Measurements from ENCODE around the gene BORCS5.
"Not testable (repeated sequence)": the region's sequence is repeated elsewhere in the genome, so short reads cannot be mapped to it uniquely, and the experiment has no call there.

BORCS5 gene

DNA sequence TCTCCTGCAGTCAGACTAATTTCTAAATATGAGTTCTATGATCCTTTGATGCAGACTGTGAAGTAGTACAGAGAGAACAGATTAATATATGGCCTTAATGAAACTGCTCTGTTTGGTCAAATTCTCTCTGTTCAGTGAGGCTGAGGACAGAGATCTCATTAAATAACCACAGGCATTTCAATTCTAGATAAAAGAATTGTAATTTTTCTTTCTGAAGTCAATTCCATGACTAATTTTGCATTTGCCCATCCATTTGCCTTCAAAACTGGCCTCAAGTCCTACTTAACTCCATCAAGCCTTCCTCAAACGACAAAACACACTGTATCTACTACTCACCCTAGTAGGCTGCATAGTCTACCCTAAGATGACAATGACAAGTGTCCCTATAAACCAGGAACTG lies 138.7 kb downstream of the BORCS5 start:
- no peak overlapping the region for H3K27ac ChIP-seq (ENCODE audit: low read length)
- peaks cover 0 to 18% of the 10 kb centered on the region in 2 donors for H3K36me3 ChIP-seq (ENCODE audit: control insufficient read depth in 1 of 2, insufficient read depth in 2 of 2, low read length in 2 of 2)
- no peaks in the 10 kb centered on the region for H3K27me3 ChIP-seq (ENCODE audit: low read depth, low read length)
- no peaks in the 10 kb centered on the region for H3K9me3 ChIP-seq (ENCODE audit: control insufficient read depth in 1 of 2, low read length in 2 of 2)
- no peak overlapping the region for H3K4me3 ChIP-seq (ENCODE audit: low read depth in 1 of 2, low read length in 2 of 2)
- peaks cover 0 to 5% of the 10 kb centered on the region in 2 donors for H3K4me1 ChIP-seq (ENCODE audit: control insufficient read depth in 1 of 2, insufficient read depth in 2 of 2, low read length in 2 of 2)

DNA sequence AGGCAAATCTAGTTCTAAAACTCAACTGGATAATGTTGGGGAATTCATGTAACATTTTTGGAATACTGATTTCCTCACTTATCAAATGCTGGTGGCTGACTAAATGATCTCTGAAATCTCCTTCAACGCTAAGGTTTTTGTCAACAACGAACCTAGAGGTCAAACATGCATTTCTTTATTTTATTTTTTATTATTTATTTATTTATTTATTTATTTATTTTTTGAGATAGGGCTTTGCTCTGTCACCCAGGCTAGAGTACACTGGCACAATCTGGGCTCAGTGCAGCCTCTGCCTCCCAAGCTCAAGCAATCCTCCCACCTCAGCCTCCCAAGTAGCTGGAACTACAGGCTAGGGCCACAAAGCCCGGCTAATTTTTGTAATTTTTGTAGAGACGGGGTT lies 141.3 kb downstream of the BORCS5 start:
- H3K9me3 ChIP-seq (ENCODE audit: control insufficient read depth in 1 of 2, low read length in 2 of 2): no peaks in the 10 kb centered on the region
- peaks cover 0 to 5% of the 10 kb centered on the region in 2 donors for H3K4me1 ChIP-seq (ENCODE audit: control insufficient read depth in 1 of 2, insufficient read depth in 2 of 2, low read length in 2 of 2)
- no peak overlapping the region for H3K27ac ChIP-seq (ENCODE audit: low read length)
- H3K4me3 ChIP-seq (ENCODE audit: low read depth in 1 of 2, low read length in 2 of 2): no peak overlapping the region
- peaks cover 0 to 14% of the 10 kb centered on the region in 2 donors for H3K36me3 ChIP-seq (ENCODE audit: control insufficient read depth in 1 of 2, insufficient read depth in 2 of 2, low read length in 2 of 2)
- H3K27me3 ChIP-seq (ENCODE audit: low read depth, low read length): no peaks in the 10 kb centered on the region

DNA sequence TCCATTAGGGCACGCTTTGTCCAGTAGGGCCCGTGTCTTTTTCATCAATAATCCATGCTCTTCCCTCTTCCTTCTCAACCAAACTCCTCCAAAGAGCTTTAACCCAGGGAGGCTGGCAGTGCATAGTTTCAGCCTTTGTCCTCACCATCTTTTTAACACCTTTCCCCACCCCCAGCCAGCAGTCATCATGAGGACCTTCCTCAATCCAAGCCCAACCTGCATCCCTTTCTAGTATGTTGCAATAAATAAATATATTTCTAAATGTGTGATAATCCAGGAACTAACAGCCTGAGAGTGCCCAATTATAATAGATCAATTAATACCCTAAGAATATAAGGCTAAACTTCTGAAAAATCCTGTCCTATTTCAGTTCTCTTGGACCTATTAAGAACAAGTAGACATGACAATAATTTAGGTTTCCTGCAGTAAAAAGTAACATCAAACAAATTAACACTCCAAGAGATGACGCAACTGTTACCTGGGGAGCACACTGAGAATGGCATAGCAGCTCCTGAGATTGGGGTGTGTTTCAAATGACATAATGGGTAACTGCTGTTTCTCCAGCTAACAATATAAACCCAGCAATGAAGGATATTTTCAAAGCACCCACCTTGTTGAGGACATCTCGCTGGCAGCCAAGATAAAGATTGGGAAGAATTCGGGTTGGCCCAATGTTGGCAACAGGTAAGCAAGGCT lies 143.2 kb downstream of the BORCS5 start:
- peaks cover 0 to 14% of the 10 kb centered on the region in 2 donors for H3K36me3 ChIP-seq (ENCODE audit: control insufficient read depth in 1 of 2, insufficient read depth in 2 of 2, low read length in 2 of 2)
- no peak overlapping the region for H3K27ac ChIP-seq (ENCODE audit: low read length)

DNA sequence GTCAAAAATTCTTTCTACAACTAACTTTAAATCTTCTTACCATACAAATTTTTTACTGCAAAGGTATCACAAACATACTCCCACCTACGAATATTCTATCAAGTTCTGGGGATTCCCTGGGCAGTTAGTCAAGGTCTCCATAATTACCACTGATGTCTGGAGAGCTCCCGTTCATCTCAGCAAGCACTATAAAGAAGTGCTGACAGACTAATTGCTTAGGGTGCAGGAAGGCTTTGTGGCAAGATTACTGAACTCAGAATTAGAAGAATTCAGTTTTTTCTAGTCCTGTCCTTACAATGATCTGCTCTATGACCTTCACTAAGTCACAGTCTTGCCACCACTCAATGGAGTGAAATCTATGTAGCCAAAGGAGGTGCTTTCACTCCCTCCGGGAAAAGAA lies 144.2 kb downstream of the BORCS5 start:
- H3K27ac ChIP-seq (ENCODE audit: low read length): peak overlapping the region; percentile 11
- H3K27me3 ChIP-seq (ENCODE audit: low read depth, low read length): no peaks in the 10 kb centered on the region
- peaks cover 0 to 12% of the 10 kb centered on the region in 2 donors for H3K36me3 ChIP-seq (ENCODE audit: control insufficient read depth in 1 of 2, insufficient read depth in 2 of 2, low read length in 2 of 2)
- H3K4me3 ChIP-seq (ENCODE audit: low read depth in 1 of 2, low read length in 2 of 2): no peak overlapping the region
- H3K4me1 ChIP-seq (ENCODE audit: control insufficient read depth in 1 of 2, insufficient read depth in 2 of 2, low read length in 2 of 2): peaks cover 3 to 9% of the 10 kb centered on the region in 2 donors
- no peaks in the 10 kb centered on the region for H3K9me3 ChIP-seq (ENCODE audit: control insufficient read depth in 1 of 2, low read length in 2 of 2)

More for the DNA sequence above, 143.2 kb downstream of the BORCS5 start:
- H3K9me3 ChIP-seq (ENCODE audit: control insufficient read depth in 1 of 2, low read length in 2 of 2): no peaks in the 10 kb centered on the region
- peaks cover 0 to under 1% of the 10 kb centered on the region in 2 donors for H3K4me1 ChIP-seq (ENCODE audit: control insufficient read depth in 1 of 2, insufficient read depth in 2 of 2, low read length in 2 of 2)
- no peak overlapping the region for H3K4me3 ChIP-seq (ENCODE audit: low read depth in 1 of 2, low read length in 2 of 2)
- H3K27me3 ChIP-seq (ENCODE audit: low read depth, low read length): no peaks in the 10 kb centered on the region

DNA sequence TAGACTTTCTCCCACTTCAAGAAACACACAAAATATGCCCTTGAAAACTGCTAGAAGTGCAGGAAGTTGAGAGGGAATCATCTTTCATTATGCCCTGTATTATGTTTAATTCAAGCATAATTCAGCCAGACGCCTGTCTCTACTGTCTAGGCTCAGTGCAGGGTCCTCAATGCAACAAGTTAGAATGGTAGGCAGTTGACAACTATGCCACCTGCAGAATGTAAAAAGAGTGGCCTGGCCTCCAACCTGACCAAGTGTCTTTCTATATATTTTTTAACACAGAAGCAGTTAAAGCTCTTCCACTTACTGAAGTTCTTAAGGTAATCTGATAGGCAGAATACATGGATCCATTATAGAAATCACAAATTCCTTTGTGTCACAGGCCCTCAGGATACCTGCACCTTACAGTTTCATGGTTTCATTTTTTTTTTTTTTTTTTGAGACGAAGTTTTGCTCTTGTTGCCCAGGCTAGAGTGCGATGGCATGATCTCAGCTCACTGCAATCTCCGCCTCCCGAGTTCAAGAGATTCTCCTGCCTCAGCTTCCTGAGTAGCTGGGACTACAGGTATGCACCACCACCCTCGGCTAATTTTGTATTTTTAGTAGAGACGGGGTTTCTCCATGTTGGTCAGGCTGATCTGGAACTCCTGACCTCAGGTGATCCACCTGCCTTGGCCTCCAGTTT lies 145.4 kb downstream of the BORCS5 start:
- H3K36me3 ChIP-seq (ENCODE audit: control insufficient read depth in 1 of 2, insufficient read depth in 2 of 2, low read length in 2 of 2): peaks cover 0 to 10% of the 10 kb centered on the region in 2 donors
- not testable (repeated sequence) for H3K9me3 ChIP-seq (ENCODE audit: control insufficient read depth in 1 of 2, low read length in 2 of 2); H3K4me3 ChIP-seq (ENCODE audit: low read depth in 1 of 2, low read length in 2 of 2); H3K27me3 ChIP-seq (ENCODE audit: low read depth, low read length); H3K27ac ChIP-seq (ENCODE audit: low read length)
- H3K4me1 ChIP-seq (ENCODE audit: control insufficient read depth in 1 of 2, insufficient read depth in 2 of 2, low read length in 2 of 2): peaks cover 14 to 15% of the 10 kb centered on the region in 2 donors

DNA sequence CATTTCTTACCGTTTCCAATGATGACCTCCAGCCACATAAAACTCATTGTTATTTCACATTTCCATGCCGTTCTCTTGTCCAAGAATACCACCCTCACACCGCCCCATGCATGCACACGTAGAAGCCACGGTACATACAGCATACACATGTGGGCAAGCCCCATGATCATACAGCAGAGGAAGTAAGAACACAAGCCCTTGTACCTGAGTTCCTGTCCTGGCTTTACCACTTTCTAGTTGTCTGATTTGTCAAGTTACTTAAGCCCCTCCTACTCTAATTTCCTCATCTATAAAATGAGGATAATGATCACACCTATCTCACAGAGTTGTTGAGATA lies 145.9 kb downstream of the BORCS5 start:
- Histone ChIP-seq H3K4me3 (ENCODE audit: low read depth in 1 of 2, low read length in 2 of 2) (no peak overlapping the region), H3K4me1 (ENCODE audit: control insufficient read depth in 1 of 2, insufficient read depth in 2 of 2, low read length in 2 of 2) (peaks cover 14 to 15% of the 10 kb centered on the region in 2 donors), H3K9me3 (ENCODE audit: control insufficient read depth in 1 of 2, low read length in 2 of 2) (no peaks in the 10 kb centered on the region), H3K27ac (ENCODE audit: low read length) (no peak overlapping the region), H3K36me3 (ENCODE audit: control insufficient read depth in 1 of 2, insufficient read depth in 2 of 2, low read length in 2 of 2) (peaks cover 0 to 10% of the 10 kb centered on the region in 2 donors), H3K27me3 (ENCODE audit: low read depth, low read length) (no peaks in the 10 kb centered on the region)

DNA sequence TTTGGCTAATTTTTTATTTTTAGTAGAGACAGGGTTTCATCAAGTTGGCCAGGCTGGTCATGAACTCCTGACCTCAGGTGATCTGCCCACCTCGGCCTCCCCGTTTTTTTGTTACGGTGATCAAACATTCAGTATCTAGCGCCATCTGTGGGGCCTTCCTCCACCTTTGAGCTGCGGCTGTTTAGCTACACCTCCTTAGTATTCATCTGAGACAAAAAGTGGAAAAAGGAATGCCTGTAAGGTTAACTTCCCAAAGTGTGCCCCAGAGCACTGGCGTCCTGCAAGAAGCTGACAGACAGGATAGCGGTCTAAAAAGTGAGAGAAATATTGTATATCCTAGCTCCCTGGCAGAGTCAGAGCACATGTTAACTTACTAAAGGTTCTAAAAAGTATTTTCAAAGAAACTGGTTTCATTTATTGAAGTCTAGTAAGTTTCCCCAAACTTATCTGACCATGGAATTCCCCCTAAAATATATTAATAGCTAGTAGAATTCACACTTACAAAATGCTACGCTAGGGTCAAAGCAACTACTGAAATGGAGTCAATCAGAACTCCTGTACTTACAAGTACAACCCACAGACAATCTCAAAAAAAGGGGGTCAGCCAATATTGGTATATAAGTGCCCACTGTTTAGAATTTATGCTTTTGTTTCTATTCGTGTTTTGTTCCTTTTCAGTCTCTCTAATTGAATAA lies 146.7 kb downstream of the BORCS5 start:
- Histone ChIP-seq H3K4me1 (ENCODE audit: control insufficient read depth in 1 of 2, insufficient read depth in 2 of 2, low read length in 2 of 2) (peaks cover 15 to 19% of the 10 kb centered on the region in 2 donors), H3K4me3 (ENCODE audit: low read depth in 1 of 2, low read length in 2 of 2) (no peak overlapping the region), H3K27me3 (ENCODE audit: low read depth, low read length) (no peaks in the 10 kb centered on the region), H3K27ac (ENCODE audit: low read length) (no peak overlapping the region), H3K36me3 (ENCODE audit: control insufficient read depth in 1 of 2, insufficient read depth in 2 of 2, low read length in 2 of 2) (peaks cover 0 to 10% of the 10 kb centered on the region in 2 donors), H3K9me3 (ENCODE audit: control insufficient read depth in 1 of 2, low read length in 2 of 2) (no peaks in the 10 kb centered on the region)

DNA sequence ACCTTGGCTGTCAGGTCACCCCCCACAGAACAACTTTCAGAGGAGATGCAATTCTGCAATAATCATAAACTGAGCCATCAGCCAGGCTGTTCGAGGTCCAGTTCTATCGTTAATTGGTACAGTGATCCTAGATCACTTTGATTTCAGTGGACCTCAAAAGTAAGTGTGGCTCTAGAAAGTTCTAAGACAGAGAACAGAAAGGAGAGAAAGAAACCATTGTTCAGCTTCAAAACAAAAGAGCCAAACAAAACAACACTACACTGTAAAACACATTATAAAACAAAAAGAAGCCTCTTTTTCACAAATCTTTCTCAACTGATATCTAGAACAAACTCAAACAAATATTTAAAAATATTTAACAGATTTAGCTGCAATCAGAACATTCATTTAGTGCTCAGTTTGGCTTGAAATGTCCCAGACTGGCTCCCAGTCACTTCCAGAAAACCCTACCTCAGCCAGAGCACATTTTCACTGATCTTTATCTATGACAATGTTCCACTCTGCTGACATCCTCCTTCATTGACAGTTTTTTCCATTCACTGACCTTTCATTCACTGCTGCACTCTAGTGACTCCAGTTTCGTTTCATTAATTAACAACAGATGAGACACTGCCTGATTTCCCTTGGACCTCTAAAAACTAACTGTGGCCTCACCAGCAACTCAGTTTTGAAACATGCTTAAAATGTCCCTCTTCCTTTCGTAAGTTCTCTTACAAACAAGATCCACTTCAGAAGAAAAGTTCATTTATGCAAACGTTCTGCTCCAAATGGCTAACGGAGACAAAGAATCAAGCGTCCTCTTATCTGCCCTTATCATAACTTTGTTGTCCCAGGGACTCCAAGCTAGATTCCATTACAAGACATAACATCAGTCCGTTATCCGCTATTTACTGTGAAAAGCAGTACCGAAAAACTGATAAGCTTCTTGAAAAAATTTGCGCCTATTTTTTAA lies 148.9 kb downstream of the BORCS5 start:
- H3K27ac ChIP-seq (ENCODE audit: low read length): peak overlapping the region; percentile 78
- H3K9me3 ChIP-seq (ENCODE audit: control insufficient read depth in 1 of 2, low read length in 2 of 2): no peaks in the 10 kb centered on the region
- H3K4me1 ChIP-seq (ENCODE audit: control insufficient read depth in 1 of 2, insufficient read depth in 2 of 2, low read length in 2 of 2): peaks cover 15 to 26% of the 10 kb centered on the region in 2 donors
- H3K4me3 ChIP-seq (ENCODE audit: low read depth in 1 of 2, low read length in 2 of 2): peak overlapping the region in 1 of 2 donors; percentile 7
- H3K27me3 ChIP-seq (ENCODE audit: low read depth, low read length): no peaks in the 10 kb centered on the region
- H3K36me3 ChIP-seq (ENCODE audit: control insufficient read depth in 1 of 2, insufficient read depth in 2 of 2, low read length in 2 of 2): no peaks in the 10 kb centered on the region

DNA sequence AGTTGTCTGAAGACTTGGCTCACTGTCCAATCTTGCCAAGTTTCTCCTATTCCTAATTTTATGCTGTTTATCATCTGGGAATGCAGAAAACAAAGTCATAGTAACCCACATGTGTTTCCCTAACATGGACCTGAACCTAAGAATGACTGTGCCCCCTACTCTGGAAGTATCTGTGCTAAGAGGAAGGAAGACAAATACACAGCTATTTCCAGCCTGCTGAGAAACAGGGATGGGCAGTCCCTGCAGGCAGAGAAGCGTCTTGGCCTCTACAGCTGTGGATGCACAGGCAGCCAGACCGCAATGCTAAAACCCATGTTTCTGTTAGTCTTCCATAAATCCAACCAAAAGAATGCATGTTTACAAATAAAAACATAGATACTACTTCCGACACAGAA lies 149.6 kb downstream of the BORCS5 start:
- H3K27ac ChIP-seq (ENCODE audit: low read length): peak overlapping the region; percentile 66
- peak overlapping the region in 1 of 2 donors; percentile 7 for H3K4me3 ChIP-seq (ENCODE audit: low read depth in 1 of 2, low read length in 2 of 2)
- peaks cover 15 to 26% of the 10 kb centered on the region in 2 donors for H3K4me1 ChIP-seq (ENCODE audit: control insufficient read depth in 1 of 2, insufficient read depth in 2 of 2, low read length in 2 of 2)
- no peaks in the 10 kb centered on the region for H3K36me3 ChIP-seq (ENCODE audit: control insufficient read depth in 1 of 2, insufficient read depth in 2 of 2, low read length in 2 of 2)
- no peaks in the 10 kb centered on the region for H3K27me3 ChIP-seq (ENCODE audit: low read depth, low read length)
- H3K9me3 ChIP-seq (ENCODE audit: control insufficient read depth in 1 of 2, low read length in 2 of 2): no peaks in the 10 kb centered on the region

DNA sequence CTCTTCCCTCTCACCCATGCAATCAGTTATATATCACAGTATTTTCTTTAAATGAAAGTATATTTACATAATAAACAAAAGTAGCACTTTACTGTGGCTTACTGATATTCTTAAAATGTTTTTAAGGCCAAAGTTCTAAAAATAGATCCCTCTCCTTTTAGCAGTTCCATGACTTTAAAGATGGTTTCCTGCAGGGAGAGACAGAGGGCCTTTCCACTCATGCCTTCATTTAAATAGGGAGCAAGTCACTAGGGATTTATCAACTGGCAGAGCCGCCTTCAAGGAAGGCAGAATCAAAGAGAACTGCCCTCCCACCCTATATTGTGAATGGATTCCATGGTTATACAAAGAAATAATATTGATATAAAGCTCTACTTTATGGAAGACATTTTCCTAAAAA lies 150.2 kb downstream of the BORCS5 start:
- Histone ChIP-seq H3K4me3 (ENCODE audit: low read depth in 1 of 2, low read length in 2 of 2) (no peak overlapping the region), H3K36me3 (ENCODE audit: control insufficient read depth in 1 of 2, insufficient read depth in 2 of 2, low read length in 2 of 2) (no peaks in the 10 kb centered on the region), H3K27ac (ENCODE audit: low read length) (peak overlapping the region; percentile 66), H3K27me3 (ENCODE audit: low read depth, low read length) (no peaks in the 10 kb centered on the region), H3K9me3 (ENCODE audit: control insufficient read depth in 1 of 2, low read length in 2 of 2) (no peaks in the 10 kb centered on the region), H3K4me1 (ENCODE audit: control insufficient read depth in 1 of 2, insufficient read depth in 2 of 2, low read length in 2 of 2) (peaks cover 15 to 30% of the 10 kb centered on the region in 2 donors)

Data from muscle layer of duodenum (tissue), 2 donors.